ENCODE results near the gene HSD17B4.
"Not testable (repeated sequence)": the region's sequence is repeated elsewhere in the genome, so short reads cannot be mapped to it uniquely, and the experiment has no call there.

DNA sequence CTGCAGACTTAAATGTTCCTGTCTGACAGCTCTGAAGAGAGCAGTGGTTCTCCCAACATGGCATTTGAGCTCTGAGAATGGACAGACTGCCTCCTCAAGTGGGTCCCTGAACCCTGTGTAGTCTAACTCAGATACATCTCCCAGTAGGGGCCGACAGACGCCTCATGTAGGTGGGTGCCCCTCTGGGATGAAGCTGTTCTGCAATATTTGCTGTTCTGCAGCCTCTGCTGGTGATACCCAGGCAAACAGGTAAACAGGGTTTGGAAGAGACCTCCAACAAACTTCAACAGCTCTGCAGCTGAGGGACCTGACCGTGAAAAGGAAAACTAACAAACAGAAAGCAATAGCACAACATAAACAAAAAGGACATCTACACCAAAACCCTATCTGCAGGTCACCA lies 12.7 kb upstream of the HSD17B4 start:
- TF ChIP-seq POLR2AphosphoS5, POLR2A (IDR thresholded peaks at IDR 0.05): not testable (repeated sequence)
